HG03196 (cell line): ENCODE results near the gene LMAN2.
"Not testable (repeated sequence)": the region's sequence is repeated elsewhere in the genome, so short reads cannot be mapped to it uniquely, and the experiment has no call there.

ENCODE experiments used
- ATAC-seq: cut with Tn5 transposase; IDR thresholded peaks from one replicate; pipeline ENCODE4 v1.9.1; 2021; ENCODE audit not compliant: unreplicated experiment

LMAN2 gene

DNA sequence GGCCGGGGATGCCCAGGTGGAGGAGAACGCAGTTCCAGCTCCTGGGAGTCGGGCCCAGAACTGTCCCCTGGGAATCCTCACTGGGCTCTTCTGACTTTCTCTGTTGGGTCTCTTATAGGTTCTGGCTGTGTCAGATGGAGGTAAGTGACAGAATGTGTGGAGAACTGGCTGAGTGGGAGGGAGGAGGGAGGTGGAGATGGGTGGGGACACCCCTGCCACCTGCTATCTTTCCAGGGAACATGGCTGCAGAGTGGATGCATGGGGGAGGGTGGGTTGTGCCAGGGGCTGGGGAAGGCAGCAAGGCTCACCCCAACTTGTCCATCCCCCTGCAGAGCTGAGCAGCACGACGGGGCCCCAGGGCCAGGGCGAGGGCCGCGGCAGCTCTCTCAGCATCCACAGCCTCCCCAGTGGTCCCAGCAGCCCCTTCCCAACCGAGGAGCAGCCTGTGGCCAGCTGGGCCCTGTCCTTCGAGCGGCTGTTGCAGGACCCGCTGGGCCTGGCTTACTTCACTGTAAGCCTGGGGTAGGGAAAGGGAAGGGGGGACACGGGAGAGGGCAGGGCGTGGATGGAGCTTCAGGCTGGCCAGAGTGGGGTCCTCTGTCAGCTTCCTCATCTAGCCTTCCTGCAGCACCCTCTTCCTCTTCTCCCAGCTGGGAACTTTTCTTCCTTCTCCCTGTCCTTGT is 14.5 kb upstream of the LMAN2 start:
- ATAC-seq, result no peak

- ATAC-seq, result no peak
Measured at GRCh38 chr5:177364159-177364962, 12.9 kb upstream of the LMAN2 start.

- no peak for ATAC-seq
Measured at GRCh38 chr5:177363565-177363964, 12.1 kb upstream of the LMAN2 start.

GRCh38 chr5:177362610-177363507 is 11.4 kb upstream of the LMAN2 start:
- ATAC-seq, result peak; percentile 29

GRCh38 chr5:177362292-177362609 is 10.8 kb upstream of the LMAN2 start:
- ATAC-seq, result no peak

- no peak for ATAC-seq
Measured at GRCh38 chr5:177361418-177362291, 10.2 kb upstream of the LMAN2 start.

GRCh38 chr5:177360740-177361139 is 9.3 kb upstream of the LMAN2 start:
- ATAC-seq, result not testable (repeated sequence)

DNA sequence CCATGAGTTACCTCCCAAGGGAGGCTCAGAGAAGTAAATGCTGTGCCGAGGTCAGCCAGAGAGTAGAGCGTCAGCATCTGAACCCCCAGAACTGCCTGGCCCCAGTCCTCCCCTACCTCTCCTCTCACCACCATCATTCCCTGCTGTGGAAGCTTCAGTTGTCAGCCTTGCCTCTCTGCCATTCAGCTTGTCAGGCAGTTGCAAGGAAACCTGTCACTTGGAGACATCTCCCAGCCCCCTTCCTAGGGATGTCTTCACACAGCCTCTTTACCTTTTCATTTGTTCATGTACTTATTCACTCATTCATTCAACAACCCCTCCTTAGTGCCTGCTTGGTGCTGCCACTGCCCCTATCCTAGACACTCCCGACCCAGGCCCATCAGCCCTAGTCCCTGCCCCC is 8.4 kb upstream of the LMAN2 start:
- ATAC-seq, result no peak

DNA sequence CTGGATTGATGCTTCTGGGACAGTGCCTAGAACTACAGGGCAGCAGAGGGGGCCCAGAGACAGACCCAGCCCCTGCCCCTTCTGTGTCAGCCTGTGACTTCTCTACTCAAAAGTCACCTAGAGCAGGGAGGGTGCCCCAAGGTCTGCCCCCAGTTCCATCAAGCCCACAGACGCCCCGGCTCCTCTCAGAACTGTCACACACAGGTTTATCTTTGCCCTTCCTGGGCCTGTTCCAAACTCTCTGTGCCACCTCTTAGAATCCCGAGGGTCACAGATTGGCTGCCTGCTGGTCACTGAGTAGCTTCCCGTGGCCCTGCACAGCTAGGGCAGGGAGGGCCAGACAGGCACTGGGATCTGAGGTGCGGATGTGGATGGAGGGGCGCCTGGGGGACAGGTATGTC is 8.0 kb upstream of the LMAN2 start:
- ATAC-seq, result no peak

DNA sequence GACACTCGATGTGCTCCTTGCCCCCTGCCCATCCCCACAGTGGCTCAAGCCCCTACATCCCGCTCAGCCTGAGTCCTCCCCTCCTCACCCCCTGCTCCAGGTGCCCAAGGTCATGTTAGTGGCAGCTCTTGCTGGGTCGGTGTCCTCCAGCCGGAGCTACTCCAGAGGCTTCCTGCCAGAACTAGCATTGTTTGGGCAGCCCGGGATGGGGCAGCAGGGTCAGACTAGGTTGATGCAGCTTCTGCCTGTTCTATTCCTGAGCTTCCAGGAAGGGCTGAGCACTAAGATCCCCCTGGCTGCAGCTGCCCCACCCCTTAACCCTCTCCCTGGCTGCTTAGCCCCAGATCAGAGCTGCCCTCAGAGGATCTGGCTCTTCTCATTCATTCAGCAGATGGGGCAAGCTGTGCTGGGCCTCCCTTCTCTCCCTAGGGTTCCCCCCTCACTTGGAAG is 6.9 kb upstream of the LMAN2 start:
- no peak for ATAC-seq

- peak; percentile 74 for ATAC-seq
Measured at GRCh38 chr5:177357459-177358351, 6.2 kb upstream of the LMAN2 start, which contains the start of gene RGS14. TSS of gene RGS14 (plus strand) at chr5:177357924. CDS start at chr5:177358025, 101 bp downstream.

- no peak for ATAC-seq
Measured at GRCh38 chr5:177357146-177357458, 5.6 kb upstream of the LMAN2 start.

DNA sequence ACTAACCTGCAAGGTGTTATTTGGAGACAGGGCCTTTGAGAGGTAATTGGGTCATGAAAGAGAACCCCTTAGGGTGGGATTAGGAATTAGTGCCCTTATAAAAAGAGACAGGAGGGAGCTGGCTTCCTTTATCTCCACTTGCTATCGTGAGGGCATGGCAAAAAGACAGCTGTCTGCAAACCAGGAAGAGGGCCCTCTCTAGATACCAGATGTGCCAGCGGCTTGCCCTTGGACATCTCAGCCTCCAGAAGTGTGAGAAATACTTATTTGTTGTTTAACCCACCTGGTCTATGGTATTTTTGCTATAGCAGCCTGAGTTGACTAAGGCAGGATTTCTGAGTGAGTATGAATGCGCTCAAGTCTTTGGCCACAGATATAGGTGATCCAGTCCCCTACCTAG is 5.3 kb upstream of the LMAN2 start:
- no peak for ATAC-seq

DNA sequence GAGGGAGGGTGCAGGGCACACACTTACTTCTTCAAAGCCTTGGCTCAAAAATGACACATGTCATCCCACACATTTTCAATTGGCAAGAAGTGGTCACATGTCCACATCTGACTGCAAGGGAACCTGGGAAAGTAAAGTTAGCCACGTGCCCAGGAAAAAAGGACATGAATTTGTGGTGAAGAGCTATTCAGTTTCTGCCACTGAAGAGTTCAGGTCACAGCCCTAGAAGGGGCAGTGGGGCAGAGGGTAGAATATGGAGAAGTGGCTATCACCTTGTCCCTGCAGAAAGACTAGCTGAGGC is 4.3 kb upstream of the LMAN2 start:
- ATAC-seq, result no peak

DNA sequence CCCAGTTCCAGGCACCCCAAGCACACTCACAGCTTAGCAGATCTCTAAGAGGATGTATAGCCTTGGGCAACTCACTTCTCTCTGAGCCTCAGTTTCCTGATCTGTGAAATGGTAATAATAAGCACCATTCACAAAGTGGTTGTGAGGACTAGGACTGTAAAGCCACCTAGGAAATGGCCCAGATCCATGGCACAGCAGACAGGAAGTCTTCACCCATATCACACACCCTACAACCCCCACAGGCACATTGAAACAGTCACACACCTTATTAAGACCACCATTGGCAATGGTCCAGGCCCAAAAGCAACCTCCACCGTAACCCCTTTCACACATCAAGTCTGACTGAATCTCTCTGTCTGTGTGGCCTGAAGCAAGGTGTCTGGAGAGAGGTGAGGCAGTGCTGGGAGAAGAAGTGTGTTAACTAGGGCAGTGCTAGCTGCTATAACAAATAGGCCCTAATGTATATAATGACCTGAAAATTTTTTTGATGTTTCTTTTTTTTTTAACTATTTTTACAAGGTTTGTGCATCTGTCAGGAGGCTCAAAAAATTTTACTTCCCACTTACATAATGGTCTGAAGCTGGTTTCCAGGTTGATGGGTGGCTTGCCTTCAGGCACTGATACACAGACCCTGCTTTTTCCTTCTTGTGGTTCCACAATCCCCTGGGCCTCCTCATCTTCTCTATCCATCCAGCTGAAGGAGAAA is 3.8 kb upstream of the LMAN2 start:
- ATAC-seq, result no peak

DNA sequence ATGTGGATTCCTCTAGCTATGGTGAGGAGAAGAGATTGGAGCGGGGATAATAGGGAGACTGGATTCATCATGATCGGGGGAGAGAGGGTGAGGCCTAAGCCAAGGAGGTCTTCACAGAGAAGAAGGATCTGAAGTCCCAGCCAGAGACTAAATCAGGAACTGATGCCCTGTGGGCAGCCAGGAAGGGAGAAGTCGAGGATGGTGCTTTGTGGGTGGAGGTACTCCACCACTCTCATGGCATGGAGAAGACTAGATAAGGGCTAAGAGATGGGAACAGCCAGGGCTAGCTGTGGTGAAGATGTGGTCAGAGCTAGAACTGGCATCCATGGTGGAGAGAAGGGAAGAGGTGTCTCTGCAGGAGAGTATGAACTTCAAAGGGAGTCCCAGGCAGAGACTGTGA is 3.2 kb upstream of the LMAN2 start:
- no peak for ATAC-seq

GRCh38 chr5:177354256-177354655 is 2.8 kb upstream of the LMAN2 start:
- no peak for ATAC-seq

GRCh38 chr5:177353093-177353492 is 1.6 kb upstream of the LMAN2 start:
- no peak for ATAC-seq

- ATAC-seq, result peak; percentile 13
Measured at GRCh38 chr5:177350776-177351391, 584 bp downstream of the LMAN2 start.
